Esophagus muscularis mucosa (tissue), 4 donors: Measurements from ENCODE around the gene SMR3B.

ENCODE experiments used
- EP300 ChIP-seq: sonication (generic); formaldehyde crosslinking; IDR thresholded peaks from one replicate; pipeline ENCODE4 v1.6.1; 2017; ENCODE audit warnings: antibody characterized with exemption
- POLR2A ChIP-seq: fragments of 450-650 bp; IDR thresholded peaks from one replicate; pipeline ENCODE4 v1.6.1; 2017; ENCODE audit warnings: antibody characterized with exemption, moderate library complexity, mild to moderate bottlenecking, low read depth
- TF ChIP-seq, protein P1 (sequence below), 3 experiments: fragments of 200-600 bp in 2 of 3; fragments of 450-650 bp in 1 of 3; sonication (generic) in 2 of 3; IDR thresholded peaks; one replicate each; pipeline ENCODE4 v1.5.1; 2017 to 2019; ENCODE audit warnings: antibody characterized with exemption in 3 of 3, mild to moderate bottlenecking in 2 of 3, moderate library complexity in 1 of 3

DNA sequence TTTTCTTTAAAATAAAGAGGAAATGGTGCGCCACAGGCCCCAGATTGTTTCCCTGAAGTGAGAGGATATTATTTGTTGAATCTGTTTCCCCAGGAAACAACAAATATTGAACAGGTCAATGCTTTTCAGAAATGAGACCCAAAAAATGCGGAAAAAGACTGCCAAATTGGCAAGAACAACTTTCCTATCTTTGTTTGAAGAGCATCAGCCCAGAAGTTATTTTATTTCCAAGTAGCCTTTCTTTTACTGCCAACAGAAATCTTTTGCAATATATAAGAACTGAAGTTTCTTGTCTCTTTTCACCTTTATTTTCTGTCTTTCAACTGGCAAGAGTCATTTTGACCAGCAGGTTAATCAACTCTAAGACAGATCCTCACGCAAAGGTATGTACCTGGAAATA lies 22.5 kb upstream of the SMR3B start, which contains the start of gene SMR3A:
- TF ChIP-seq POLR2A (no peak), EP300 (no peak)
- TF ChIP-seq, protein P1, sequence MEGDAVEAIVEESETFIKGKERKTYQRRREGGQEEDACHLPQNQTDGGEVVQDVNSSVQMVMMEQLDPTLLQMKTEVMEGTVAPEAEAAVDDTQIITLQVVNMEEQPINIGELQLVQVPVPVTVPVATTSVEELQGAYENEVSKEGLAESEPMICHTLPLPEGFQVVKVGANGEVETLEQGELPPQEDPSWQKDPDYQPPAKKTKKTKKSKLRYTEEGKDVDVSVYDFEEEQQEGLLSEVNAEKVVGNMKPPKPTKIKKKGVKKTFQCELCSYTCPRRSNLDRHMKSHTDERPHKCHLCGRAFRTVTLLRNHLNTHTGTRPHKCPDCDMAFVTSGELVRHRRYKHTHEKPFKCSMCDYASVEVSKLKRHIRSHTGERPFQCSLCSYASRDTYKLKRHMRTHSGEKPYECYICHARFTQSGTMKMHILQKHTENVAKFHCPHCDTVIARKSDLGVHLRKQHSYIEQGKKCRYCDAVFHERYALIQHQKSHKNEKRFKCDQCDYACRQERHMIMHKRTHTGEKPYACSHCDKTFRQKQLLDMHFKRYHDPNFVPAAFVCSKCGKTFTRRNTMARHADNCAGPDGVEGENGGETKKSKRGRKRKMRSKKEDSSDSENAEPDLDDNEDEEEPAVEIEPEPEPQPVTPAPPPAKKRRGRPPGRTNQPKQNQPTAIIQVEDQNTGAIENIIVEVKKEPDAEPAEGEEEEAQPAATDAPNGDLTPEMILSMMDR (IDR thresholded peaks at IDR 0.05), result no peak
